Occipital lobe (tissue), 3 donors: ENCODE data around the gene JAK1. TPM values are rescaled to one million over a fixed set of nuclear protein-coding genes. Genes with fewer than 3 reads are reported as not detected.

Source experiments
- DNase-seq: peaks from one replicate; lab custom pipeline; 2025; lab: John Stamatoyannopoulos, UW
- small RNA-seq: library from RNA; depleted of rRNA; stranded (forward); fragments of <200 nt; gene quantifications from one replicate; pipeline ENCODE3, GENCODE V24; 2014
- total RNA-seq: library from RNA; depleted of rRNA; stranded (reverse); fragments of >200 nt; gene quantifications from one replicate; pipeline ENCODE4 v1.2.3, GENCODE V29; 2014

JAK1 gene
- total RNA-seq, 1 donor from 2014 or later = 56.0 TPM

DNA sequence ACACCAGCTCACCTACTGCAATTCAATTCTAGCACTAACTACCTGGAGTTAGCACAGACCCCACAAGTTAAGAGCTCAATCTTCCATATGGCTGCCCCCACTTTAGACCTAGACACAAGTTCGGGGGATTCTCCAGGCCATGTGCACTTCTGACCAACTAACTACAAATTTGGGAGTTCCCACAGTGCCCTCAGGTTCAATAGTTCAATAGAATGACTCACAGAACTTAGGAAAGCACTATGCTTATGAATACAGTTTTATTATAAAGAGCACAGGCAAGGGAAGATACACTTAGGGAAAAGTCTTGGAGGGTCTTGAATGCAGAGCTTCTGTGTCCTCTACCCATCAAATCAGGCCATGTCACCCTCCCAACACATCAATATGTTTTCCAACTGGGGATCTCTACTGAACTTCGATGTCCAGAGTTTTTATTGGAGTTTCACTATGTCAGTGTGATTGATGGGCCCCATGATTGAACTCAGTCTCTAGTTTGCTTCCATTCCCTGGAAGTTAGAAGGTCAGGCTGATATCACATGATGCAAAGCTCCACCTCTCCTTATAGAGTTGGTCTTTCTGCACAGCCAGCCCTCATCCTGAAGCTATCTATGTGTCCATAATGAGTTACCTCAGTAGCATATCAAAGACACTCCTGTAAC, 175.4 kb downstream of the JAK1 start:
- no peak for DNase-seq

Small RNAs within 50 kb of the gene (small RNA-seq; reads per million reads assigned to genes)
- gene AL606517.2 = not detected

Other genes with a start within 250 kb of the JAK1 start
- 22.9 TPM for gene RAVER2, start 221.5 kb downstream of the JAK1 start, total RNA-seq
- 11.9 TPM for gene AK4, start 181.7 kb upstream of the JAK1 start, total RNA-seq